Measurements from ENCODE around the gene TTLL12.

GRCh38 chr22:43152003-43152356 is 35.0 kb downstream of the TTLL12 start:
- TF ChIP-seq CTCF (IDR thresholded peaks at IDR 0.05) (no peak), ZFX (IDR thresholded peaks at IDR 0.05; ENCODE audit: borderline replicate concordance) (no peak)

Data from 22Rv1 (cell line).